Fibroblast of the aortic adventitia (primary cell): ENCODE data around the gene KIF16B. TPM values are rescaled to one million over a fixed set of nuclear protein-coding genes. Genes with fewer than 3 reads are reported as not detected.

ENCODE experiments used
- DNase-seq: peaks from one replicate; pipeline ENCODE4 v3.0.0-alpha.2; 2010; ENCODE audit warnings: low read depth
- H3K4me3 ChIP-seq: 2 replicates; pipeline ENCODE4 v1.5.1; 2011; ENCODE audit warnings: low read depth, mild to moderate bottlenecking, control low read depth, low read length, moderate library complexity
- total RNA-seq: library from RNA; depleted of rRNA; stranded (reverse); fragments of >200 nt; gene quantifications from 2 replicates; pipeline ENCODE4 v1.2.3, GENCODE V29; 2012; ENCODE audit warnings: low replicate concordance
- TF ChIP-seq, protein P1 (sequence below): IDR thresholded peaks from 2 replicates; pipeline ENCODE4 v1.5.1; 2011; ENCODE audit warnings: mild to moderate bottlenecking, low read length, control low read depth, inconsistent platforms; ENCODE audit not compliant: insufficient read depth

Gene KIF16B
- total RNA-seq, 1 donor = 14.5 TPM

DNA sequence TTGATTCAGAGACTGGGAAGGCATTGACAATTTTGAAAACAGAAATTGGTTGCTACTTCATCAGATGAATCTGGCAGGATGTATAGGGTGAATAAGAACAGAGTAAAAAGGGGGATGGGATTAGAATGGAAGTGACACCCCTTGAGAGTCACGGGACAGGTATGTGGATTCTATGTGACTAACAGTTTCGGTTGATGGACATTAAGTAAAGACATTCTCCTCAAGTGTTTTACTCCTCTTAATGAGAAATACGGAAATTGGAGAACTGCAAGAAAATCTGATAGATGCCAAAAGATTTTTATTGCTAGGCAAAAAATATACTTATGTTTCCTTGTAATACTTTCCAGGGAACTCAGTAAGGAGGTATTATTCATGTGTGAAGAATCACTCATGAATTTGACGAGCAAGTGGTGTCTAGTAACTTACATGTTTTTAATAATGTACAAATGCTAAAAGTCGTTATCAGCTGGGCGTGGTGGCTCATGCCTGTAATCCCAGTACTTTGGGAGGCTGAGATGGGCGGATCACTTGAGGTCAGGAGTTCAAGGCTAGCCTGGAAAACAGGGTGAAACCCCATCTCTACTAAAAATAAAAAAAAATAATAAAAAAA, 135.8 kb downstream of the KIF16B start:
- TF ChIP-seq, protein P1, sequence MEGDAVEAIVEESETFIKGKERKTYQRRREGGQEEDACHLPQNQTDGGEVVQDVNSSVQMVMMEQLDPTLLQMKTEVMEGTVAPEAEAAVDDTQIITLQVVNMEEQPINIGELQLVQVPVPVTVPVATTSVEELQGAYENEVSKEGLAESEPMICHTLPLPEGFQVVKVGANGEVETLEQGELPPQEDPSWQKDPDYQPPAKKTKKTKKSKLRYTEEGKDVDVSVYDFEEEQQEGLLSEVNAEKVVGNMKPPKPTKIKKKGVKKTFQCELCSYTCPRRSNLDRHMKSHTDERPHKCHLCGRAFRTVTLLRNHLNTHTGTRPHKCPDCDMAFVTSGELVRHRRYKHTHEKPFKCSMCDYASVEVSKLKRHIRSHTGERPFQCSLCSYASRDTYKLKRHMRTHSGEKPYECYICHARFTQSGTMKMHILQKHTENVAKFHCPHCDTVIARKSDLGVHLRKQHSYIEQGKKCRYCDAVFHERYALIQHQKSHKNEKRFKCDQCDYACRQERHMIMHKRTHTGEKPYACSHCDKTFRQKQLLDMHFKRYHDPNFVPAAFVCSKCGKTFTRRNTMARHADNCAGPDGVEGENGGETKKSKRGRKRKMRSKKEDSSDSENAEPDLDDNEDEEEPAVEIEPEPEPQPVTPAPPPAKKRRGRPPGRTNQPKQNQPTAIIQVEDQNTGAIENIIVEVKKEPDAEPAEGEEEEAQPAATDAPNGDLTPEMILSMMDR = no peak
- H3K4me3 ChIP-seq = no peak overlapping the region
- DNase-seq = no peak

DNA sequence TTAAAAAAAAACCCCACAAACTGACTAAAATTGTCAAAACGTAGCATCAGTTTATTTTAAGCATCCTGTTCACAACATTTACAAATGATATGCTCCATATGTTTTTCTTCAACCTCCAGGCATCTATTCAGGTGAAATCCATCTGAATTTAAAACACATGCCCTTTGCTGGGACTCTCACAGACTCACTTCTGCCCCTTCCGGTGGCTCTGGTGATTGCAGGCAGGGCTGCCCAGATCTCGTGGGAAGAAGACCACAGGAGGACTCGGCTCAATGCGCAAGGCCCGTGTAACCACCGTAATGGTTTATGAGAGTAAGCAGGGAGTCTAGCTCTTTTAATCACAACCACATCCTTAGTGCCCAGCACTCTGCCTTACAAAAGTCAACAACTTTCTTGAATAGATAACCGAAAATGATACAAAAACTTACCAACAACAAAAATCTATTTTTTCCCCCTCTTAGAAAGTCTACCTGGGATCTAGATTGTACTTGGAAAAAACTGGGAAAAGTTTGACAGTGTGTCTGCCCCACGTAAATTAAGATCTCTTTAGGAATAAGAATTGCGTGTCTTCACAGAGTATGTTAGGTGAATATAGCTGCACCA, 139.1 kb downstream of the KIF16B start:
- H3K4me3 ChIP-seq = no peak overlapping the region
- TF ChIP-seq, protein P1 = peak; percentile 81
- DNase-seq = peak; percentile 28

DNA sequence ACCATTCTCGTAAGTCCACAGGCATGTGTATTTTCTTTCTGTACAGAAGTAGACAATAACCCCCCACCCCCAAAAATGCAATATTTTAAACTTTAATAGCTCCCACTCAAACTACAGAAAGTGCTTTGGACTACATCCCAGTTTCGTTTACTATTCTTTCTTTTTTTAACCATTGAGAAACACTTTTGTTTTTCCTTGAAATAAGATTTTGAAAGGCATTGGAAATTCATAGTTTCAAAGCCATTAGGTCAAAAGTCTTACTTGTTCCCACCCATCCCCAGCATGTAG, 140.0 kb downstream of the KIF16B start:
- DNase-seq = no peak
- TF ChIP-seq, protein P1 = no peak

DNA sequence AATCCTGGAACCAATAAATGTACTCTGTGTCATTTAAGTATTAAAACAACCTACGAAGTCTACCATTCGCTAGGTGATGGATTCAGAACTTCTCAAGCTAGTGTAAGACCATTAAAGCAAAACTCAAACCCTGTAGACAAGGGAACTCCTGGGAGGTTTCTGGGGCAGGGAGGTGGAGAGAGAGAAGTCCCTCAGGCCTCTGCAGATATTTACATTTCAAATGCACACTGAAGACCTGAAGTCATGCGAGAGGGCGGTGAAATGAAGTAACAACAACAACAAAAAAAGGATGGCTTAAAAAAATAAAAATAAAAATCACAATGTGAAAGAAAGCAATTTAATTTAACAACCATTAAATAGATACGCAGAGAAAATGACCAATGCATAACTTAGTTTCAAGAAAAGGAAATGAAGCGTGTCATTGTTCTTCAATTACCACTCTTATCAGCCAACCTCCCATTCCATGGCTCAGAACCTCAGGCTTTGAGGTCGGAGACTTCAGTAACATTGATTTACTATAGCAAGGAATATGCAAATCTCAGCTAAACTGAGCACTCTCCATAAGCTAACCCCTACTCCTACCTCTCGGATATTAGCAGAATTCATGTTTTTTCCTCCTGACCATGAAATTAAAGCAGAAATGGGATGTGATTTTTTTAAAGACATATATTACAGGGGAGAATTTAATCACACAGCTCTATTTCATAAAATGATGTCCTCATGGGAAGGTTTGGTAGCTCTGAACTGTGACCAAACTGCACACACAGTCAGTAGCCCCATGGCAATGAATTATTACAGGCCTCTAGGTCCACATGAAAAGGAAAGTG, 140.6 kb downstream of the KIF16B start:
- no peak for DNase-seq
- H3K4me3 ChIP-seq = no peak overlapping the region
- TF ChIP-seq, protein P1 = no peak

More for the DNA sequence above, 140.0 kb downstream of the KIF16B start:
- no peak overlapping the region for H3K4me3 ChIP-seq

DNA sequence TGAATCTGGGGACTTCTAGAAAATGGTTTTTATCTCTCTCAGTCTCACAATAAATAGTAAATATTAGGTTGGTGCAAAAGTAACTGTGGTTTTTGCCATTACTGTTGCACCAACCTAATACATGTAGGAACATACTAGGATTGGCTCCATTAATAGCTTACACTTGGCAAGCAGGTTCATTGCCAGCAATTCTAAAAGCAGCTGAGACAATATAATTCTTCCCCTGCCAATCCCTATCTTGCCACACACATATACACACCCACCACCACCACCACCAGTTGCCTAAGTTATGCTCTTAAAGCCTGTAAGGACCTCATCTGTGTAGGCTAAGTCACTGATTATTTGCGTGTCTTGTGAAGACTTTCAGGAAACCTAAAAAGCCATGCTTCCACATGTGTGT, 145.1 kb downstream of the KIF16B start:
- H3K4me3 ChIP-seq = no peak overlapping the region
- DNase-seq = no peak
- TF ChIP-seq, protein P1 = no peak

DNA sequence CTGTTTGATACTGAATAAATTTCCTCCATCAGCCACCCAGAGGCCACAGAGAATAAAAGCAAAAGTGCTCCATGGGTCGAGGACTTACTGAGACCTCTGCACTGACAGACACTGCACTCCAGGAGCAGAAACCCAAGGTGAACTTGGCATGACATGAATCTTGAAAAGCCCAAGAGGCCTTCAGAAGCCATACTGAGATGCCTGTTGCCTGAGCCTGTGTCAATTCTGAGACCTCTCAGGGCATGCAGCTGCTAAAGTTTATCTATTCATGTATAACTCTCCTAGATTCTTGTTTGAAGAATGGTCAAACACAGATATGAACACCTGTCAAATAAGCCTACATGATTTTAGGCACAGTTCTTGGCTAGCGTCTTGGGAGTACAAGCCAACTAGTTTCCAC, 145.7 kb downstream of the KIF16B start:
- no peak for DNase-seq
- no peak overlapping the region for H3K4me3 ChIP-seq
- TF ChIP-seq, protein P1 = no peak
